Mucosa of rectum (tissue), 2 donors: ENCODE results near the gene CES2.

Experiments
- H3K27ac ChIP-seq, 2 donors: one replicate each; pipeline ENCODE4 v1.7.0; 2013; ENCODE audit warnings: inconsistent platforms in 2 of 2, low read depth in 2 of 2, low read length in 2 of 2
- H3K27me3 ChIP-seq, 2 donors: one replicate each; pipeline ENCODE4 v1.7.0; 2013; ENCODE audit warnings: low read length in 2 of 2; ENCODE audit not compliant: control insufficient read depth in 2 of 2, insufficient read depth in 2 of 2
- H3K36me3 ChIP-seq, 2 donors: one replicate each; pipeline ENCODE4 v1.7.0; 2013; ENCODE audit warnings: low read length in 2 of 2; ENCODE audit not compliant: control insufficient read depth in 2 of 2, insufficient read depth in 2 of 2
- H3K4me1 ChIP-seq, 2 donors: one replicate each; pipeline ENCODE4 v1.7.0; 2013; ENCODE audit warnings: low read length in 2 of 2, mild to moderate bottlenecking in 1 of 2; ENCODE audit not compliant: control insufficient read depth in 2 of 2, insufficient read depth in 2 of 2
- H3K4me3 ChIP-seq, 2 donors: one replicate each; pipeline ENCODE4 v1.7.0; 2013; ENCODE audit warnings: low read length in 2 of 2
- H3K9ac ChIP-seq, 2 donors: one replicate each; pipeline ENCODE4 v1.7.0; 2013; ENCODE audit warnings: low read length in 2 of 2, low read depth in 1 of 2, mild to moderate bottlenecking in 1 of 2
- H3K9me3 ChIP-seq, 2 donors: one replicate each; pipeline ENCODE4 v1.7.0; 2013; ENCODE audit warnings: low read length in 2 of 2; ENCODE audit not compliant: control insufficient read depth in 2 of 2
- donor health status: healthy.
- donor health status: Normal muscosa, but diverticular disease.

CES2 gene

GRCh38 chr16:66975302-66975893, 40.1 kb downstream of the CES2 start:
- Histone ChIP-seq H3K27ac (no peak overlapping the region), H3K9me3 (no peaks in the 10 kb centered on the region), H3K9ac (no peak overlapping the region), H3K36me3 (peaks cover 18% of the 10 kb centered on the region in 2 donors), H3K27me3 (no peaks in the 10 kb centered on the region), H3K4me1 (peaks cover 0 to 13% of the 10 kb centered on the region in 2 donors), H3K4me3 (no peak overlapping the region)

GRCh38 chr16:66976746-66977145, 41.4 kb downstream of the CES2 start:
- H3K4me3 ChIP-seq, result no peak overlapping the region
- no peaks in the 10 kb centered on the region for H3K27me3 ChIP-seq
- no peak overlapping the region for H3K27ac ChIP-seq
- no peaks in the 10 kb centered on the region for H3K9me3 ChIP-seq
- H3K36me3 ChIP-seq, result peaks cover 9% of the 10 kb centered on the region in 2 donors
- H3K4me1 ChIP-seq, result peaks cover 0 to 13% of the 10 kb centered on the region in 2 donors
- no peak overlapping the region for H3K9ac ChIP-seq

GRCh38 chr16:66977341-66978113, 42.2 kb downstream of the CES2 start:
- H3K9ac ChIP-seq, result peak overlapping the region in 1 of 2 donors; percentile 20
- H3K4me3 ChIP-seq, result no peak overlapping the region
- no peak overlapping the region for H3K27ac ChIP-seq
- peaks cover 0 to 13% of the 10 kb centered on the region in 2 donors for H3K4me1 ChIP-seq
- H3K27me3 ChIP-seq, result no peaks in the 10 kb centered on the region
- no peaks in the 10 kb centered on the region for H3K9me3 ChIP-seq
- peaks cover 4% of the 10 kb centered on the region in 2 donors for H3K36me3 ChIP-seq

- Histone ChIP-seq H3K27ac (no peak overlapping the region), H3K4me3 (no peak overlapping the region), H3K9me3 (no peaks in the 10 kb centered on the region), H3K27me3 (peaks cover 0 to 3% of the 10 kb centered on the region in 2 donors), H3K4me1 (peaks cover 0 to 13% of the 10 kb centered on the region in 2 donors), H3K36me3 (no peaks in the 10 kb centered on the region), H3K9ac (no peak overlapping the region)
Measured at GRCh38 chr16:66979011-66979717, 43.8 kb downstream of the CES2 start.

- no peak overlapping the region for H3K4me3 ChIP-seq
Measured at GRCh38 chr16:66983033-66983432, 47.7 kb downstream of the CES2 start.

GRCh38 chr16:66984892-66985311, 49.6 kb downstream of the CES2 start:
- Histone ChIP-seq H3K9ac (no peak overlapping the region), H3K4me3 (no peak overlapping the region), H3K4me1 (no peaks in the 10 kb centered on the region), H3K27me3 (peaks cover 0 to 3% of the 10 kb centered on the region in 2 donors), H3K36me3 (no peaks in the 10 kb centered on the region), H3K27ac (no peak overlapping the region), H3K9me3 (no peaks in the 10 kb centered on the region)

More at GRCh38 chr16:66983033-66983432, 47.7 kb downstream of the CES2 start:
- Histone ChIP-seq H3K9me3 (no peaks in the 10 kb centered on the region), H3K27me3 (peaks cover 0 to 3% of the 10 kb centered on the region in 2 donors), H3K36me3 (no peaks in the 10 kb centered on the region), H3K27ac (no peak overlapping the region), H3K9ac (no peak overlapping the region), H3K4me1 (peaks cover 0 to 3% of the 10 kb centered on the region in 2 donors)

GRCh38 chr16:66986559-66986958, 51.2 kb downstream of the CES2 start:
- H3K27ac ChIP-seq, result no peak overlapping the region
- no peaks in the 10 kb centered on the region for H3K36me3 ChIP-seq
- H3K4me3 ChIP-seq, result no peak overlapping the region

GRCh38 chr16:66988197-66988788, 53.0 kb downstream of the CES2 start, which contains the start of gene CES4A:
Gene CES4A, plus strand, starts transcription at chr16:66988589. Its CDS starts 184 bp downstream, at chr16:66988773.
- Histone ChIP-seq H3K36me3 (no peaks in the 10 kb centered on the region), H3K9me3 (no peaks in the 10 kb centered on the region), H3K9ac (no peak within 1 kb of the TSS), H3K27me3 (peaks cover 0 to 3% of the 10 kb centered on the region in 2 donors), H3K4me1 (no peaks in the 10 kb centered on the region), H3K27ac (no peak within 1 kb of the TSS), H3K4me3 (no peak within 1 kb of the TSS)

More at GRCh38 chr16:66986559-66986958, 51.2 kb downstream of the CES2 start:
- H3K9ac ChIP-seq, result no peak overlapping the region
- no peaks in the 10 kb centered on the region for H3K4me1 ChIP-seq
- peaks cover 0 to 3% of the 10 kb centered on the region in 2 donors for H3K27me3 ChIP-seq
- no peaks in the 10 kb centered on the region for H3K9me3 ChIP-seq

GRCh38 chr16:66991545-66992077, 56.3 kb downstream of the CES2 start:
- H3K27me3 ChIP-seq, result no peaks in the 10 kb centered on the region
- H3K36me3 ChIP-seq, result no peaks in the 10 kb centered on the region
- peaks cover 0 to 3% of the 10 kb centered on the region in 2 donors for H3K4me1 ChIP-seq
- H3K4me3 ChIP-seq, result no peak overlapping the region
- no peak overlapping the region for H3K27ac ChIP-seq
- no peaks in the 10 kb centered on the region for H3K9me3 ChIP-seq
- H3K9ac ChIP-seq, result no peak overlapping the region
